Activated CD4-positive, alpha-beta T cell treated with anti-CD3 and anti-CD28 coated beads, Interleukin-2, amount 50 U/mL, for 4 hours (primary cell): ENCODE measurements around the gene SPHKAP.
"Not testable (repeated sequence)": the region's sequence is repeated elsewhere in the genome, so short reads cannot be mapped to it uniquely, and the experiment has no call there.

ENCODE experiments used
- DNase-seq, 2 experiments: peaks; one replicate each; pipeline ENCODE4 v3.0.0-alpha.2; 2020

SPHKAP gene

GRCh38 chr2:228023619-228024018, 157.9 kb downstream of the SPHKAP start:
- no peak for DNase-seq

DNA sequence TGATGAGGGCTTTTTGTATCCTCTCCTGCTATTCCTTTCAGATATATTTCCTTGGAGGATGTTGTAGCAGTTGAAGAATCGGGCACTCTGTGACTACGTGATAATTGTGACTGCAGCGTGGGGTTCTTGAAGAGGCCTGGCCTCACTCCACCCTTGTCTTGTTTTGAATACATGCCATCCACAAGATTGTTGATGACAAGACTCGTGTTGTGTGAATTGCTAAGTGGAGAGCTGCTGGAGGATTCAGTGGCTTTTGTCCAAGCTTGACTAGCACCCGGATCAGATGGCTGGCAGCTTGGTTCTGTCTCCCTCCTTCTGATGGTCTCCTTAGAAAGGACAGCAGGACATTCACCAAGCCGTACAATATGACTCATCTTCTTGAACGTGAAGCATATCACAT, 163.2 kb downstream of the SPHKAP start:
- DNase-seq = no peak

DNA sequence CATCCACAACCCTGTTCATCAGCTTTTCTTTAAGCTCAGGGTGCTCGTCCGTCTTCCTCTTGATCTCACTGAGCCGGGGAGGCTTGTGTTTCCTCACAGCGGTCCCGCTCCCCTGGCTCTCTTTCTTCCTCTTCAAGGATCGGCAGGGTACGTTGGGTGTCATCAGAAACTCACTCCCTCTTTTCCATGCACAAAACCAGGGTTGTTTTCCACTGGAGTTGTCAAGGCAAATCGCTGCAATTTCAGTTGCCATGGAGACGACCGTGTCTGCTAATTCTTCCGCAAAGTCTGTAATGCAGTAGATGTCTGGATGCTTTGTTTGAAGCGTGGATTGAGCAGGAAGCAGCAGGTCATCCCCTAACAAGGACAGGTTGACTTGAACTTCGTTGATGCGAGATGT, 163.7 kb downstream of the SPHKAP start:
- DNase-seq = no peak

DNA sequence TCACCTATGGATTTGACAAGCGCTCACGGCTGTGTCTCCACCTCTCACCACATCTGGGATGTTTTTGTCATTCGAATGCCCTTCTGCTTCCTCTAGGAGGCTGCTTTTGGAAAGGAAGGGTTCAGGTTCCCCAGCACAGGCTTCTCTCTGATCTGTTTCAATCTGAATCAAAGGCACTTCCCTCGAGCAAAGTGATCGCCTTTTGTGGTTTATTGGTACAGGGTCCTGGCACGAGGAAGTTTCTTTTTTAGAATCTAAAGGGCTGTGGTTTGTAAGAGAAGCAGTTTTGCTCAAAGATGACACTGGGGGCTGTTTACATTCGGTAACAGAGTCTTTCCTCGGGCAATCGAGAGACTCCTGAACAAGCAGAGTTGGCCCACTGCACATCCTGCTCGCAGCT, 165.1 kb downstream of the SPHKAP start:
- no peak for DNase-seq

DNA sequence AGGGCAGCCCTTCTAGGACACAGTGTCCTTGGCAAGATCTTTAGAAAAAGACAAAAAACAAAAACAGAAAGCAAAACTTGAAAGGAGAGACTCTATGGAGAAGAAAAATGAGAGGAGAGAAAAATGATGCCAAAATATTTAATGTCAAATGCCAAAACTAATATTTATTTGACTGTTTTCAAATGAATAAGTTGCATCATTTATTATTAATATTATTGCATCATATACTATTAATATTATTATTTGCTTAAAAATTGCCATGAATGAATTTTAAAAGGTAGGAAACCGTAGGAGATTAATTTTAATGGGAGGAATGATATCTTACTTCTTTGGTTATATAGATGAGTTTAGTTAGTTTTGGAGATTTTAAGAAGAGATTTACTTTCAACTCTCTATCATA, 165.7 kb downstream of the SPHKAP start:
- no peak for DNase-seq

- DNase-seq = no peak
Measured at GRCh38 chr2:227996366-227996765, 185.1 kb downstream of the SPHKAP start.

DNA sequence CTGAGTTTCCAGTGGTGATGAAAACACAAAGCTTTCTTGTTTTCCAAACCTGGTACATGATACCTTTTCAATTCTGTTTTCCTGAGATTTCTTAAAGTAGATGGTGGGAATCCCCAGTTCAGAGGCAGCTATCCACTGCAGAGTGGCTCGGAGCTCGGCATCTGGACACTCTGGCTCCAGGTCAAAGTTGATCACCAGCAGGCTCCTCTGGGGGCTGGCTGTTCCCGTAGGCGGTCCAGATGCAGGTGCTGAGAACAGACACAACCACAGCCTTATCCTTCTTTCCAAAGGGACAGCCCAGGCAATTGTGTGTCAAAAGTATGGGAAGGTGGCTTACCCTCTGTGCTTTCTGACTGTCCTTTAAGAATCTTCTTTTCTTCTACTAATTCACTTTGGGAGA, 190.6 kb downstream of the SPHKAP start:
- no peak for DNase-seq

DNA sequence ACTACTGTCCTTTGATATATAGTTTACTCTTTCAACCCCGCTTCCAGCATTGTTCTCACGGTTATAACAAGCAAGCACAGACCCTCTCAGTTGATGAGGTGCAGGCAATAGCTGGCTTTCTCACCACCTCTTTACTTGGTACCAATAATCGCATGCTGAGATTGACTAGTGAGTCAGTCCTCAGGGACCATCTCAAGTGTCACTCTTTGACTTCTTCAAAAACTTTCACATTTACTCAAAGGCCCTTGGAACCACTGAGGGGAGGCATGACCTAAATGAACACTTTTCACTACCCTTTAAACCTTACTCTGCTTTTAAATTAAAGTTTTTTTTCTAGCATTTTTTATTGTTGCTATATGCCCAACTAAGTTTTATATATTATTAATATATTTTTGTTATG, 208.2 kb downstream of the SPHKAP start:
- no peak for DNase-seq

- no peak for DNase-seq
Measured at GRCh38 chr2:227971619-227972230, 209.8 kb downstream of the SPHKAP start.

DNA sequence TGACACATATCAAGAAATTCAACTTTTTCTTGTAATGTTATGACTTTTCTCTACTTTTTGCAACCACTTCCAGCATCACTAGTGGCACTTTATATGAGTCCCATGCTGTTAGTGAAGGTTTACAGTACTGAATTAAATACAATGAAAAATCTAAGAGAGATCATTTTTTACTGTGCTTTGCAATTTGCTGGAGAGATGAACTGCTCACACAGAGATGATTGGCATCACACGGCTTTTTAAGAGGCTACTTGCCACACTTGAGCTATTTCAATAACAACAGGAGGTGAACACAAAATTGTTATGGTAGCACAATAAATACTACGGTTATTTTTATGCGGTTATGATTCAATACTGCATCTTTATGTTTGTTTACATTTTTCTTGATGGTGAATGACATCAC, 221.2 kb downstream of the SPHKAP start:
- no peak for DNase-seq

DNA sequence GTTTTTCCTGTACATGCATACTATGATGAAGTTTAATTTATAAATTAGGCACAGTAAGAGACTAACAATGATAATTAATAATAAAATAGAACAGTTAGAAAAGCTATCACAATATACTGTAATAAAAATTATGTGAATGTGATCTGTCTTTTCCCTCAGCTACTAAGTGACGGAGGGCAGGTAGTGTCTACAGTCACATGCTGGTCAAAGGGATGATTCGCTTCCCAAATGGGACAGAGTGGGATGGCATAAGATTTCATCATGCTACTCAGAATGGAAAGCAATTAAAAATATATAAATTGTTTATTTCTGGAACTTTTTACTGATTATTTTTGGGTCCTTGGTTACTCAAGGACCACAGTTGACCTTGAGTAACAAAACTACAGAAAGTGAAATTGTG, 238.5 kb downstream of the SPHKAP start:
- DNase-seq = no peak

DNA sequence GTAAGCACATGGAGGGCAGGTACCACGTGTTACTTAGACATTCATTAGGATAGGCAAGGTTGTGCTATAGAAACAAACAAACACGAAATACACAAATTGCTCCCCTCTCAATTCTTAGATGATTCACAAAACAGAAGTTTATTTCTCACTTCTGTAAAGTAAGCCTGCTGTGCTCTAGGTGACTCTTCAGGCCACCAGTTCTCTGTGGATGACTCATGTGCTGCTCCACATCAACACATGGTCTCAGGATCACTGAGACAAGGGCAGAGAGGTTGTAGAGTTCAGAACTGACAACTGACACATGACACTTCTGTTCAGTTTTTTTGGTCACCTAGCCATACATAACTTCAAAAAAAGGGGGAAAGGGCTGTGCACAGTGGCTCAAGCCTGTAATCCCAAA, 239.5 kb downstream of the SPHKAP start:
- DNase-seq = no peak

GRCh38 chr2:227939271-227940027, 242.0 kb downstream of the SPHKAP start:
- no peak for DNase-seq

DNA sequence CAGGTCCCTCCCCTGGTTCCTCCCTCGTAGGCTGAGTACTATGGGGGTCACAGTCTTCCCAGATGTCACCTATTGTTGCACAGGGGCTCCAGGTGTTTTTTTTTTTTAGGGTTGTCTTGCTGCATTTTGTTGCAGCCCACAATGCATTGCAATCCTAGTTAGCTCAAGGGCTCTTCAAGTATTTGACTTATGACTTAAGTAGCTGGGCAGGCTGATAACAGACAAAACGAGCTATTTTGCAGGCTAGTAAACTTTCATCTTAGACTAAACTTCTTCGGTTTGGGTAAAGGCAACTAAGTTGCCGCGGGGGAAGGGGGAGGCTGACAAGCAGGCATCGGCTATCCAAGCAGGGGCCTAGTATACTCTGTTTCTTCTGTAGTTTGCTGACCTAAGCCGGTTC, 245.2 kb downstream of the SPHKAP start:
- DNase-seq = not testable (repeated sequence)

- DNase-seq = no peak
Measured at GRCh38 chr2:227933884-227934283, 247.6 kb downstream of the SPHKAP start.

- no peak for DNase-seq
Measured at GRCh38 chr2:227932403-227932802, 249.1 kb downstream of the SPHKAP start.

- no peak for DNase-seq
Measured at GRCh38 chr2:227932001-227932400, 249.5 kb downstream of the SPHKAP start.
